Measurements from ENCODE around the gene AKR7A2. TPM values are rescaled to one million over a fixed set of nuclear protein-coding genes. Genes with fewer than 3 reads are reported as not detected.
"Not testable (repeated sequence)": the region's sequence is repeated elsewhere in the genome, so short reads cannot be mapped to it uniquely, and the experiment has no call there.

Gene AKR7A2
- total and polyA plus RNA-seq, 9 of the 15 experiments (the other 6 are each of a cell fraction or from before 2014, with no cell fraction given), result 2.0 to 78.4 (median 49.4) TPM

DNA sequence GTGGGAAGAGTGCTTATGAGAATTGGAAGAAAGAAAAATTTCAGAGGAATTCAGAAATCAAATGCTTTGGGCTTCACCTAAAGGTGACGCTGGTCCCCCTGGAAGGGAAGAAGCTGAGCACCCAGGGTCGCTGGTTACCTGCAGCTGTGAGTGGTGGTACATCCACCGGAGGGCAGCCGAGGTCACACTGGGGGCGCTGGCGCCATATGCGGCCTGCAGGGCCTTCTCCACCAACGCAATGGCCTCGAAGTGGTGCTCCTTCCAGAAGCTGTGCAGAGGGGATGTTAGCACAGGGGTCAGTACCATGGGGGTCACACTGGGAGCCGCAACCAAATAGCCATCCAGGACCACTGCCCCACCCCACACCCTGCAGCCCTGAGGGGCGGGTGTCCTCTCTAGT, 6.1 kb downstream of the AKR7A2 start:
- CTCF ChIA-PET (ENCODE audit: low intra/inter-chr PET ratio), result no interaction called here

DNA sequence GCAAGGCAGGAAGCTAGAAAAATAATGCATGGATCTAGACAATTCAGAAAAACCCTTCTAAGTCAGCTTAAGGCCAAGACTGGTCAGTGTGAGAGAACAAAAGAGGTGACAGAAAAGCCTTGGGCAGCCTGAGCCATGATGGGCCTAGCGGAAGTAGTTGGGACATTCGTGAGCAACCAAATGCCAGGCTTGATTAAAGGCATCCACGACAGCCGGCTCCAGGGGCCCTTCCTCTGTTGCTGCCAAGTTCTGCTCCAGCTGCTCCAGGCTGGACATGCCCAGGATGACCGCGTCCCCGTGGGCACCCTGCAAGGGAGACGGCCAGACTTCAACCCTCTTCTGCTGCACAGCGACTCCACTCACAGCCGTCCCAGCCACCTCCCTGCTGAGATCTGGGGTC, 7.9 kb downstream of the AKR7A2 start:
- intact Hi-C loops (cut with micrococcal nuclease); H3K9me3 ChIP-seq (replicated peaks; ENCODE audit: control insufficient read depth, insufficient read depth, low read depth, low read length); H2AFZ ChIP-seq (ENCODE audit: low read depth, low read length); ATAC-seq; H3K4me3 ChIP-seq; H3K9me1 ChIP-seq (ENCODE audit: control insufficient read depth, insufficient read depth, low read length); FAIRE-seq; H3K4me2 ChIP-seq (ENCODE audit: insufficient read depth, low read length); in situ Hi-C loops (cut with MboI); CTCF ChIA-PET (ENCODE audit: low intra/inter-chr PET ratio); H3K9ac ChIP-seq (ENCODE audit: insufficient read depth in 1 of 2, low read depth in 2 of 2, low read length in 2 of 2); DNase-seq (ENCODE audit: extremely low read depth in 1 of 4, low spot score in 3 of 4); H3K79me2 ChIP-seq (ENCODE audit: control insufficient read depth, insufficient read depth, low read length); BruUV-seq (replicated peaks); H3K27me3 ChIP-seq (ENCODE audit: control insufficient read depth in 2 of 2, insufficient read depth in 2 of 2, low read length in 2 of 2); H3K27ac ChIP-seq (ENCODE audit: extremely low read depth, low read depth, low read length); H4K20me1 ChIP-seq (replicated peaks; ENCODE audit: control insufficient read depth, insufficient read depth, low read length); H3K4me1 ChIP-seq (replicated peaks in 1 of 2; ENCODE audit: control insufficient read depth in 2 of 2, insufficient read depth in 2 of 2, low read length in 2 of 2): not testable (repeated sequence)
- peaks cover 66% of the 10 kb centered on the region for H3K36me3 ChIP-seq (ENCODE audit: control insufficient read depth, insufficient read depth, low read length)
- WGBS (ENCODE audit: insufficient coverage, low coverage, missing lambda C conversion rate), result 94% methylated on average over 7 of the region's 10 CpGs
- POLR2A ChIA-PET, result interaction anchor here (0.6 to 1.5 kb wide), 3 partner anchors 9 to 93 kb away, joined by 3 to 6 read pairs (median 3); no protein-coding TSS in a partner anchor

More for the DNA sequence above, 6.1 kb downstream of the AKR7A2 start:
- Histone ChIP-seq H3K9me3 (replicated peaks; ENCODE audit: control insufficient read depth, insufficient read depth, low read depth, low read length) (no peaks in the 10 kb centered on the region), H2AFZ (ENCODE audit: low read depth, low read length) (no peak overlapping the region), H3K27ac (ENCODE audit: extremely low read depth, low read depth, low read length) (no peak overlapping the region), H4K20me1 (replicated peaks; ENCODE audit: control insufficient read depth, insufficient read depth, low read length) (no peaks in the 10 kb centered on the region), H3K4me1 (replicated peaks in 1 of 2; ENCODE audit: control insufficient read depth in 2 of 2, insufficient read depth in 2 of 2, low read length in 2 of 2) (peaks cover 3 to 8% of the 10 kb centered on the region in 2 experiments; a peak in 3 of 5 replicates), H3K4me3 (no peak overlapping the region), H3K27me3 (ENCODE audit: control insufficient read depth in 2 of 2, insufficient read depth in 2 of 2, low read length in 2 of 2) (no peaks in the 10 kb centered on the region), H3K9ac (ENCODE audit: insufficient read depth in 1 of 2, low read depth in 2 of 2, low read length in 2 of 2) (no peak overlapping the region), H3K9me1 (ENCODE audit: control insufficient read depth, insufficient read depth, low read length) (no peaks in the 10 kb centered on the region), H3K79me2 (ENCODE audit: control insufficient read depth, insufficient read depth, low read length) (peaks cover 4% of the 10 kb centered on the region), H3K36me3 (ENCODE audit: control insufficient read depth, insufficient read depth, low read length) (peaks cover 68% of the 10 kb centered on the region), H3K4me2 (ENCODE audit: insufficient read depth, low read length) (no peak overlapping the region)
- no peak for DNase-seq (ENCODE audit: extremely low read depth in 1 of 4, low spot score in 3 of 4)
- 88% methylated on average over 11 of the region's 11 CpGs for WGBS (ENCODE audit: insufficient coverage, low coverage, missing lambda C conversion rate)
- intact Hi-C loops (cut with micrococcal nuclease) (no loop called here), in situ Hi-C loops (cut with MboI) (no loop called here)
- no peak for ATAC-seq
- POLR2A ChIA-PET, result interaction anchor here (0.6 to 1.5 kb wide), 4 partner anchors 9 to 534 kb away, joined by 3 to 5 read pairs (median 4); no protein-coding TSS in a partner anchor
- FAIRE-seq, result no peak
- BruUV-seq (replicated peaks), result no TSS peak
- TF ChIP-seq ZBTB33 (CRISPR knock-in tag; IDR thresholded peaks at IDR 0.05), result peak; percentile 67; the same call in 1 of the 2 replicates
- no peak for TF ChIP-seq ZSCAN32 (CRISPR knock-in tag; IDR thresholded peaks at IDR 0.05)
- TF ChIP-seq TEAD4 (IDR thresholded peaks at IDR 0.05; ENCODE audit: low read length), result no peak
- no peak for TF ChIP-seq TEAD4 (CRISPR knock-in tag; IDR thresholded peaks at IDR 0.05; ENCODE audit: borderline replicate concordance)
- peak in 1 of 3 experiments; percentile 16; a peak in 1 of 6 replicates for TF ChIP-seq CTCF (IDR thresholded peaks at IDR 0.05 in 2 of 3, conservative IDR thresholded peaks at IDR 0.05 in 1 of 3; ENCODE audit: insufficient read depth in 2 of 3, low read depth in 1 of 3, low read length in 3 of 3)
- TF ChIP-seq NEUROD1 (IDR thresholded peaks at IDR 0.05; ENCODE audit: borderline replicate concordance, low read depth, low read length, partially characterized antibody), result no peak
- TF ChIP-seq ZNF354B (CRISPR knock-in tag; IDR thresholded peaks at IDR 0.05), result no peak
- TF ChIP-seq TAF1 (IDR thresholded peaks at IDR 0.05; ENCODE audit: control insufficient read depth, extremely low read depth, insufficient read depth, low read length, severe bottlenecking), result no peak
- TF ChIP-seq ATF1 (CRISPR knock-in tag; IDR thresholded peaks at IDR 0.05), result no peak
- no peak for TF ChIP-seq ATF1 (tag; IDR thresholded peaks at IDR 0.05)

Measured in K562 (cell line).